Measurements from ENCODE around the gene AIRE. TPM values are rescaled to one million over a fixed set of nuclear protein-coding genes. Genes with fewer than 3 reads are reported as not detected.
"Not testable (repeated sequence)": the region's sequence is repeated elsewhere in the genome, so short reads cannot be mapped to it uniquely, and the experiment has no call there.

AIRE gene
- total and polyA plus RNA-seq, 4 donors, result 0.05 TPM; not detected in 3

DNA sequence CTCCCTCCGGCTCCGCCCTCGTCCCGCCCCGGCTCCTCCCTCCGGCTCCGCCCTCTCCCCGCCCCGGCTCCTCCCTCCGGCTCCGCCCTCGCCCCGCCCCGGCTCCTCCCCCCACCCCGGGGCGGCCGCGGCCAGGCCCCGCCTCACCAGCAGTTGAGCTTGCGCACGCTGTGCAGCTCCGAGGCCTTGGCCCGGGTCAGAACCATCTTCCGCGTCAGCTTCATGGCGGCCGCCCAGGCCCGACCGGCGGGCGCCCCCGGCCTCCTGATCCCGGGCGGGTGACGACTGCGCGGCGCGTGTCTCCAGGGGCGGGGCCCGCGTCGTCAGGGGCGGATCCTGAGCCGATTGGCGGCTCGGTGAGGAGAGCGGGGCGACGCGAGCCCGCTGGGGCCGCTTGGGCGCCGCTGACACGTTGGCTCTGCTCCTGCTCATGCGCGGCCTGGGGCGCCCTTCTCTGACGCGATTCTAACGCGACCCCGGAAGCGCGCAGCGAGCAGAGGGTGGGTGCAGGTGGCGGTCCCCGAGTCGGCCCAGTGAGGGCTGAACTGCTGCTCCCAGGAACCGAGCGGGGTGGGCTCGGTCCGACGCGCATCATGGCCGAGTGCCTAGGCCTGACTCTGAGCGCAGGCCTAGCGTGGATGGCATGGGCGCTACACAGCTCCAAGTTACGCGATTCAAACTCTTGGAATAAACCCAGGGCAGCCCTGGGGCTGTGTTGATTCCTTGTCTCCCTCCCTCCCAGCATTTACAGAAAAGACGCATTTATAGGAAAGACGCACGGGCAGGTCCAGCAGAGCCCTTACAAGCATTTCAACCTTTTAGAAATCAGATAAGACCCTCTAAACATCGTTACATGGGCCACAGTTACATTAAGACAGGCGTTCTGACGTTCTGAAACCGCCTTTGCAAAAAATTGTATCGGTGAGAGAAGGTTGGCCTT is 53.6 kb downstream of the AIRE start, which contains the start of gene CFAP410:
Gene CFAP410, minus strand, starts transcription at position 420 of the 940 bp plus-strand sequence. Its CDS starts 196 bp downstream, at position 224.
- peaks cover 0 to 7% (median 4%) of the 10 kb centered on the region in 4 donors for H3K36me3 ChIP-seq (ENCODE audit: control insufficient read depth in 4 of 4, insufficient read depth in 3 of 4, low read depth in 1 of 4, low read length in 3 of 4)
- TF ChIP-seq EGR1 (IDR thresholded peaks at IDR 0.05; ENCODE audit: low read depth in 2 of 2) (peak in 1 of 2 donors; percentile 59), RXRA (IDR thresholded peaks at IDR 0.05) (peak in 1 of 2 donors; percentile 22), FOXA1 (IDR thresholded peaks at IDR 0.05) (peak; percentile 50), GABPA (IDR thresholded peaks at IDR 0.05 in 1 of 2, conservative IDR thresholded peaks at IDR 0.05 in 1 of 2) (peak in 1 of 2 donors; percentile 66), TAF1 (conservative IDR thresholded peaks at IDR 0.05) (no peak), HNF4A (conservative IDR thresholded peaks at IDR 0.05) (peak in 1 of 2 donors; percentile 11), FOXA2 (IDR thresholded peaks at IDR 0.05) (no peak), RAD21 (IDR thresholded peaks at IDR 0.05) (peak in 1 of 2 donors; percentile 8), YY1 (IDR thresholded peaks at IDR 0.05) (peak; percentile 81), SP1 (IDR thresholded peaks at IDR 0.05) (peak; percentile 31)
- TF ChIP-seq, protein P1, sequence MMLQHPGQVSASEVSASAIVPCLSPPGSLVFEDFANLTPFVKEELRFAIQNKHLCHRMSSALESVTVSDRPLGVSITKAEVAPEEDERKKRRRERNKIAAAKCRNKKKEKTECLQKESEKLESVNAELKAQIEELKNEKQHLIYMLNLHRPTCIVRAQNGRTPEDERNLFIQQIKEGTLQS (IDR thresholded peaks at IDR 0.05), result no peak
- TF ChIP-seq, protein P2, sequence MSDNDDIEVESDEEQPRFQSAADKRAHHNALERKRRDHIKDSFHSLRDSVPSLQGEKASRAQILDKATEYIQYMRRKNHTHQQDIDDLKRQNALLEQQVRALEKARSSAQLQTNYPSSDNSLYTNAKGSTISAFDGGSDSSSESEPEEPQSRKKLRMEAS (IDR thresholded peaks at IDR 0.05), result peak; percentile 48
- TF ChIP-seq, protein P3, sequence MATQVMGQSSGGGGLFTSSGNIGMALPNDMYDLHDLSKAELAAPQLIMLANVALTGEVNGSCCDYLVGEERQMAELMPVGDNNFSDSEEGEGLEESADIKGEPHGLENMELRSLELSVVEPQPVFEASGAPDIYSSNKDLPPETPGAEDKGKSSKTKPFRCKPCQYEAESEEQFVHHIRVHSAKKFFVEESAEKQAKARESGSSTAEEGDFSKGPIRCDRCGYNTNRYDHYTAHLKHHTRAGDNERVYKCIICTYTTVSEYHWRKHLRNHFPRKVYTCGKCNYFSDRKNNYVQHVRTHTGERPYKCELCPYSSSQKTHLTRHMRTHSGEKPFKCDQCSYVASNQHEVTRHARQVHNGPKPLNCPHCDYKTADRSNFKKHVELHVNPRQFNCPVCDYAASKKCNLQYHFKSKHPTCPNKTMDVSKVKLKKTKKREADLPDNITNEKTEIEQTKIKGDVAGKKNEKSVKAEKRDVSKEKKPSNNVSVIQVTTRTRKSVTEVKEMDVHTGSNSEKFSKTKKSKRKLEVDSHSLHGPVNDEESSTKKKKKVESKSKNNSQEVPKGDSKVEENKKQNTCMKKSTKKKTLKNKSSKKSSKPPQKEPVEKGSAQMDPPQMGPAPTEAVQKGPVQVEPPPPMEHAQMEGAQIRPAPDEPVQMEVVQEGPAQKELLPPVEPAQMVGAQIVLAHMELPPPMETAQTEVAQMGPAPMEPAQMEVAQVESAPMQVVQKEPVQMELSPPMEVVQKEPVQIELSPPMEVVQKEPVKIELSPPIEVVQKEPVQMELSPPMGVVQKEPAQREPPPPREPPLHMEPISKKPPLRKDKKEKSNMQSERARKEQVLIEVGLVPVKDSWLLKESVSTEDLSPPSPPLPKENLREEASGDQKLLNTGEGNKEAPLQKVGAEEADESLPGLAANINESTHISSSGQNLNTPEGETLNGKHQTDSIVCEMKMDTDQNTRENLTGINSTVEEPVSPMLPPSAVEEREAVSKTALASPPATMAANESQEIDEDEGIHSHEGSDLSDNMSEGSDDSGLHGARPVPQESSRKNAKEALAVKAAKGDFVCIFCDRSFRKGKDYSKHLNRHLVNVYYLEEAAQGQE (IDR thresholded peaks at IDR 0.05), result peak; percentile 56
- peak within 1 kb of the TSS; percentile 73 to 89 for H3K9ac ChIP-seq (ENCODE audit: low read depth in 1 of 2, low read length in 2 of 2)
- peak within 1 kb of the TSS; percentile 93 to 96 for H3K27ac ChIP-seq (ENCODE audit: low read depth in 1 of 2, low read length in 2 of 2)
- peak within 1 kb of the TSS; percentile 81 to 95 (median 93) for H3K4me3 ChIP-seq (ENCODE audit: low read depth in 1 of 3, low read length in 3 of 3)
- no peaks in the 10 kb centered on the region for H3K9me3 ChIP-seq (ENCODE audit: control insufficient read depth in 4 of 4, low read length in 3 of 4)
- H3K4me1 ChIP-seq (ENCODE audit: control insufficient read depth in 4 of 4, insufficient read depth in 4 of 4, low read length in 3 of 4), result peaks cover 0 to 17% (median 14%) of the 10 kb centered on the region in 4 donors
- DNase-seq (ENCODE audit: low spot score), result peak; percentile 93
- H3K27me3 ChIP-seq (ENCODE audit: control insufficient read depth in 4 of 4, insufficient read depth in 4 of 4, low read length in 3 of 4), result no peaks in the 10 kb centered on the region
- WGBS, result 2% methylated on average over 90 of the region's 90 CpGs

- not testable (repeated sequence) for H3K9ac ChIP-seq (ENCODE audit: low read depth in 1 of 2, low read length in 2 of 2); H3K4me3 ChIP-seq (ENCODE audit: low read depth in 1 of 3, low read length in 3 of 3); H3K36me3 ChIP-seq (ENCODE audit: control insufficient read depth in 4 of 4, insufficient read depth in 3 of 4, low read depth in 1 of 4, low read length in 3 of 4); H3K27ac ChIP-seq (ENCODE audit: low read depth in 1 of 2, low read length in 2 of 2); DNase-seq (ENCODE audit: low spot score); H3K27me3 ChIP-seq (ENCODE audit: control insufficient read depth in 4 of 4, insufficient read depth in 4 of 4, low read length in 3 of 4); H3K9me3 ChIP-seq (ENCODE audit: control insufficient read depth in 4 of 4, low read length in 3 of 4)
- peaks cover 0 to 17% (median 14%) of the 10 kb centered on the region in 4 donors for H3K4me1 ChIP-seq (ENCODE audit: control insufficient read depth in 4 of 4, insufficient read depth in 4 of 4, low read length in 3 of 4)
- WGBS, result 79% methylated on average over 12 of the region's 12 CpGs
These were observed 56.2 kb downstream of the AIRE start for GRCh38 chr21:44341726-44342458.

DNA sequence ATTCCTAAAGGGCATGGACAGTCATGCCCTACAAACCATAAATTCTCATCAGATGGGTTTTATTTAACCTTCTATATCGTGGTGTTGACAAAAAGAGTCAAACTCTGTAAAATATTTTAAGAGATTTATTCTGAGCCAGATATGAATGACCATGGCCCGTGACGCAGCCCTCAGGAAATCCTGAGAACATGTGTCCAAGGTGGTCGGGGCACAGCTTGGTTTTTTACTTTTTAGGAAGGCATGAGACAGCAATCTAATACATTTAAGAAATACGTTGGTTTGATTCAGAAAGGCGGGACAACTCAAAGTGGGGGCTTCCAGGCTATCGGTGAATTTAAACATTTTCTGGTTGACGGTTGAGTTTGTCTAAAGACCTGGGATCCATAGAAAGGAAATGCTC is 57.3 kb downstream of the AIRE start:
- peaks cover 0 to 14% (median 10%) of the 10 kb centered on the region in 4 donors for H3K4me1 ChIP-seq (ENCODE audit: control insufficient read depth in 4 of 4, insufficient read depth in 4 of 4, low read length in 3 of 4)
- H3K9me3 ChIP-seq (ENCODE audit: control insufficient read depth in 4 of 4, low read length in 3 of 4); H3K9ac ChIP-seq (ENCODE audit: low read depth in 1 of 2, low read length in 2 of 2); DNase-seq (ENCODE audit: low spot score); H3K27ac ChIP-seq (ENCODE audit: low read depth in 1 of 2, low read length in 2 of 2); H3K4me3 ChIP-seq (ENCODE audit: low read depth in 1 of 3, low read length in 3 of 3); H3K27me3 ChIP-seq (ENCODE audit: control insufficient read depth in 4 of 4, insufficient read depth in 4 of 4, low read length in 3 of 4); H3K36me3 ChIP-seq (ENCODE audit: control insufficient read depth in 4 of 4, insufficient read depth in 3 of 4, low read depth in 1 of 4, low read length in 3 of 4): not testable (repeated sequence)
- 86% methylated on average over 8 of the region's 8 CpGs for WGBS
